ENCODE measurements around the gene BAZ2B.

BAZ2B gene

DNA sequence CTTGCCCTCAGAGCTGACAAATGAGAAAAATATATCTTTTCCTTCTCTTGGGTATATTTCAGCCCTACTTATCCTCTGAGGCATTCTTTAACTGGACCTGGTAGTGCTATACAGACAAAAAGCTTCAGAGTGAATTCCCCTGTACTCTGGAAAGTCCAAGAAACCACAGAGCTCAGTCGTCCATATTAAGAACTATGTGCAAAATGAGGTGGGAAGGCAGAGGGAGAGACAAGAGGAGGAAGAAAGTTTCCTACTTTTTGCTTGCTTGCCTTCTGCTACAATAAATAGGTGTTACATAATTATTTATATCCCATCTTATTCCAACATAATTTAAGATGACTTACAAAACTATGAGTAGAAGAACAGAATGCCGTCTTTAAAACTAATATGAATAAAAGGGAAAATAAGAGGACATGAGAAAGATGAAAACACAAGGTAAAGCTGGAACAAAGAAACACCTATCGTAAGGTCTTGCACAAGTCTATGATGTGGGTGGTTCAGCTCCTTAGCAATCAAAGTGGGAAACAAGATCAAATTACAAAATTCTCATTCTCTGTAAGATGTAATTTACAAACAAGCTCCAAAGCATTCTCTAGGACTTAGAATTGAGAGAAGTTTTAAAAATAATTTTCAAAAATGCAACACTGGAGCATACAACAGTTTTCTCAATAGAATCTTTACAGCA, 97.9 kb downstream of the BAZ2B start:
- peak; percentile 14 for DNase-seq

DNA sequence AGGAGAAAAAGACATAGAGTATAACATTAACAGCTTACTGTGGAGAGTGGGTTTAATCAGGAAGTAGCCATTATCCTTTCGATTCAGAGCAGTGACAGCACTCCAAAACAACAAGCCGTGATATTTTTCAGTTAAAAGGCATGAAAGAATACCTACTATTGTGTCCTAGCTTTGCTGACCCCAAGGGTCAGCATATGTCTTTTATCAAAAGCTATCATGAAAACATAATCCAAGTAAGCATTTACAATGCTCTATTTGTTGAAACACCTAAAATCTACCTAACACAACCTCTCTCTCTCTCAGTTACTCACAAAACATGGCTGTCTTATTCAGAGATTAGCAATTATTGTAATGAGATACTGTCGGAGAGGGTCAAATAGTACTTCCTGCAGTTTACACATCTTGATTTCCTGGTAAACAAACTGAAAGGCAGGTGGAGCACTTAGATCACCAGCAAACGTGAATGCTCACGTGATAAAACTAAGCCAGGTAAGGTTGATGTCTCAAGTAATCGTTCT, 100.0 kb downstream of the BAZ2B start:
- DNase-seq: peak; percentile 82

DNA sequence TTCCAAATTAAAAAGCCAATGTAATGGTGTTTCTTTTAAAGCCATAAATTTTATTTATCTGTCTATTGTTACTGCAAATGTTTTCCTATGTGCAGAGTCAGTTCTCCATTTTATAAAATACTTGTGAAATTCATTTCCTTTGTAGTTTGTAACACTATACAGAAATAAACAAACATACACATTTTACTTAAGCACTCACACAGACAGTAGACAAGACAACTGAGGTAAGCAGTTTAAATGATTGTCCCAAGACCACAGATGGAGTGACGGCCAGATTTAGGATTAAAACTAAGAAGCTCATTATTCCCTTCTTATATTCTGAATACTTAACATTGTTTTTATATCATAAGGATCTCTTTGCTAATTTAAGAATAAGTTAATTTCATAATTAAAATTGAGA, 100.9 kb downstream of the BAZ2B start:
- DNase-seq: peak; percentile 43

DNA sequence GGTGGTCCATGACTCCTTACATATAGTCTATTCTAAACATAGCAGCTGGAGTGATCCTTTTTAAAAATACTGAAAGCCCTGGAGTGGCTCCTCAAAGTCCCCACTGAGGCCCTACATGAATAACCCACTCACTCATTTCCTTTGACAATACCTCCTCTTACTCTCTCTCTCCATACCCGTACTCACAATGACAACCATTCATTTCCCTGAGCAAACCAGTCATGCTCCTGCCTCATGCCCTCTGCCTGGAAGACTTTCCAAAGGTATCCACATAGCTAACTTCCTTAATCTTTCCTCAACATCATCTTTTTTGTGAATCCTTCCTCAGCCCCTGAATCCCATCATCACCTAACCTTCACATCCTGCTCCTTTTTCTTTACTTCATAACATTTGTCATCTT, 102.6 kb downstream of the BAZ2B start:
- no peak for DNase-seq

DNA sequence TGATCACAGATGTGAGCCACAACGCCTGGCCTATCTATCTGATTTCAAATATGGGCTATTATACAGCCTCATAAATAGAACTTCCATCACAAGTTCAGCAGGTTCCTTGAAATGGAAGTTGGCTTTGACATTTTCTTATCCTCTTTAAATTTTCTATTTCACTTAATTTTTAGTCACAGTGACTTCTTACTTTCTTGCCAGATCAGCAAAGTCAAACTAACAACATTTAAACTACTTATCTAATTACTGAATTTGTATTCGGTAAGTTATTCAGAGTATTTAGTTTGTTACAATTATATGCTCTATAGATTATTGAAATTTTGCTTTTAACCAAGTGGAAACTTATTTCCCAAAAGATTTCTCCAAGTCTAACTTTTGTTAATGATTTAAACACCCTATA, 108.2 kb downstream of the BAZ2B start:
- no peak for DNase-seq

DNA sequence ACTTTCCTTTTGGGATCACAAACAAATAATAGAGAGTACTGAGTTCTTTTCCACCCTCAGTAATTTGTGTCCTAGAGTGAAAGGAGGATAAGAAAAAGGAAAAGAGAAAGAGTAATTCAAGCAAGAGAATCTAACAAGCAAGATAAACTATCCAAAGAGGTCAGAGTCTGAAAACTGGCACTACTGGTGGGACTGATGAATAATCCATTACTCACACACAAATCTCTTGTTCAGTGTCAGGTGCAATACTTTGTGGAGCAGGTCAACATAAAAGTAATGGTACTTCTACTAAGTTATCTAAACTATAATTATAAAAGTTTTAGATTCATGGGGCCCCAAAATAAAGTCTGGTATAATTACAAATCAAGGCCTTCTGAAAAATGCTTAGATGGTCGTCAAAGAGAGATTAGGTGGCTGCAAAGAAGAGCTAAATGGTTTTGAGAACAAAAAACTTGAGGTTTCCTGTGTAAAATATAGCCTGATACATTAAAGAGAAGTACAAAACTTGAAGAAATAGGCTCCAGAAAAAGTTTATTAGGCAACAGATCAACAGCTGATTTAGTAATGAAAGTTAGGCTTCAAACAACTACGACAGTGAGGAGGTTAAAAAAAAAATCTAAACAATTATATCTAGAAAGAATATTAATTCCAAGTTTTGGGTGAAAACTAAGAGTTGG, 109.4 kb downstream of the BAZ2B start:
- no peak for DNase-seq

DNA sequence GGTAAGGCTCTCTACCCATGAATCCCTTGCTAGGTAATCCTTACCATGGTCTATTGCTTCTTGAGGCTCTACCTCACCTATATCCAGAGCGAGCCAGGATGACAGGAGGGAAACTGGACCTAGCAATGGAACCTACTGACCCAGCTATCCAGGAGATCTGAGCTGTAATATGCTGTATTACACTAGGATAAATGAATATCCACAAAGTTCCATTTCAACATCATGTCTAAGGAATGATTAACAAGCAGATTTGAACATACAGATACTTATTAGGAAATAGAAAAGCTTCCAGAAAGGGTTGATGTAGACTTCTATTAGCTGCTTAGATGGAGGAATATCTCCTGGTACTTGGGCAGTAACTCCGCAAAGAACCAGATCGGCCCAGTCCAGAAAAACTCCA, 110.1 kb downstream of the BAZ2B start:
- no peak for DNase-seq

DNA sequence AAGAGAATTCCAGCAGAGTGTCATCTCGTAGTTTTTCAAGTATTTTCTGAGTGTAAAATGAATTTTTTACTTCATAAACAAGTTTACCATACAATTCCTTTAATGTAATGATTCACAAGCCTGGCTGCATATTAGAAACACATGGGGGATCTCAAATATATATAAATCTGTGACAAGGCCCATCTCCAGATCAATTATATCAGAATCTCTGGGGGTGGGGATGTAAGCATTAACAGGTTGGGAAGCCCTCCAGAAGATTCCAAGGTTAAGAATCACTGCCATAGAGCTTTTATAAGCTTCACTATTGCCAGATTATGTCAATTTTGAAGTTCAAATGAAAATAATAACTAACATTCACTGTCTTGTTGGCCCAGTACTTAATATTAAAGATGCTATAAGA, 111.2 kb downstream of the BAZ2B start:
- no peak for DNase-seq

DNA sequence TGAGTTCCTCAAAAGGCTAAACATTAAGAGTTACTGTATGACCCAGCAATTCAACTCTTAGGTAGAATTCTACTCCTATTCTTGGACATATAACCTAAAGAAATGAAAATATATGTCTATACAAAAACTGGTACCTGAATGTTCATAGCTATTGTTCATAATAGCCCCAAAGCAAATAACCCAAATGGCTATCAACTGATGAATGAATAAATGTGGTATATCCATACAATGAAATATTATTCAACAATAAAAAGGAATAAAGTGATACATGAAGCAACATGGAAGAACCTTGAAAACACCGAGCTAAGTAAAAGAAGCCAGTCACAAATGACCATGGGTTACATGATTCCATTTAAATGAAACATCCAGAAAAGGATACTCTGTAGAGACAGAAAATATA, 114.6 kb downstream of the BAZ2B start:
- no peak for DNase-seq

DNA sequence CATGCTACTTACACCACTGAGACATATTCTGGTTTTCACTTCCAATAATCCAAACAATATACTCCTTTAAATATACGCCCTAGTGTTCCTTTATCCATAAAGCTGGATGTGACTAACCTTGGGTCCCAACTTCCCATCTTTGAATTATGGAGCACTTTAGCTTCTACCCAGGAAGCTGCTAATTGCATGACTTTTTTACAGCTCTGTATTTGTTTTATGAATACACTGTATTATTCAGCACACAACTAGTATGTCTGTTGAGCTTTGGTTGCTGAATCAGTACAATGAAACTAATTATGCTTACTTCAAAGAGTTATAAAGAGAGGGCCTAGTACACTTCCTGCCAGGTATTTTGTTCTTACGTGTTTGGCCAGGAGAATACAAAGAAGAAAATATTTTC, 118.5 kb downstream of the BAZ2B start:
- no peak for DNase-seq

DNA sequence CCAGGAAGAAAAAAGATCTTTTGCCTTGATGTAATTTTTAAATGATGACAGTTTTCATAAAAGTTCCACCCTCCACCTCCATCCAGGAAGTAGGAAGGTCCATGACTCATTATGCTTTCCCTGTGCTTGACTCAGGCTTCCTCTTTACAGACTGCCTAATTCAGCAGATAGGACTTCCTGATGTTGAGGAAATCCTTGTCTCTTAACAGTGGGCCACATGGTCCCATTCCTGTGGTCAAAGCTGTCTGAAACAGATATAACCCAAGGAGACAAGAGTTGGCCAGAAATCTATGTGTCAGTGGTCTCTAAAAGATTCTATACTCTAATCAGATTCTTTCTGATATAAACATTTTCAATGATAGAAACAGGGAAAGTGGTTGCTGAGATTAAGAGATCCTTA, 119.1 kb downstream of the BAZ2B start:
- peak; percentile 90 for DNase-seq

DNA sequence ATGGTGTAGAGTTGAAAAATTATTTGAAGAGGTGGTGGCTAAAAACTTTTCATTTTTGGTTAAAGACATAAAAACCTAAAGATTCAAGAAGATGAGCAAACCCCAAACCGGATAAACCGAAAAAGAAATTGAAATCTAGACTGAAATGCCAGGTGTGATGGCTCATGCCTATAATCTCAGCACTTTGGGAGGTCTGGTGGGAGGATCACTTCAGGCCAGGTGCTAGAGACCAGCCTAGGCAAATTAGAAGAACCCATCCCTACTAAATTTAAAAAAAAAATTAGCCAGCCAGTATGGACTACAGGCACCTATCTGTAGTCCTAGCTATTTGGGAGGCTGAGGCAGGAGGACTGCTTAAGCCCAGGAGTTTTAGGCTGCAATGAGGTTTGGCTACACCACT, 126.9 kb downstream of the BAZ2B start:
- DNase-seq: no peak

DNA sequence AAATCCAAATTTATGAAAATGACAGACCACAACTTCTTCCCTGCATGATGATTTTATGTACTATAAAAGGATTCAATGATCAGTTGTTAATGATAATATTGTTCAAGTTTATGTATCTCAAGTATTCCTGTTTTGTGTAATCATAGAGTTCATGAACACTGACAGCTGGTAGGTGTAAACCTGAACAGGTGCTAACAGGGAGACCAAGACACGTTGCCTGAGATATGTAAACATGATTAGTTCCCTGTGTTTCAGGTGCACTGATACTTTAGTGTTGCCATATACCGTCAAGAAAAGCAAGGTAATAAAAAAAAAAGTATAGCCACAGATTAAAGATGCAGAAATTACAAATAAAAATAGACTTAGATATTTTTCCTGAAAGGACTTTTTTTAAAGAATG, 131.8 kb downstream of the BAZ2B start:
- no peak for DNase-seq

DNA sequence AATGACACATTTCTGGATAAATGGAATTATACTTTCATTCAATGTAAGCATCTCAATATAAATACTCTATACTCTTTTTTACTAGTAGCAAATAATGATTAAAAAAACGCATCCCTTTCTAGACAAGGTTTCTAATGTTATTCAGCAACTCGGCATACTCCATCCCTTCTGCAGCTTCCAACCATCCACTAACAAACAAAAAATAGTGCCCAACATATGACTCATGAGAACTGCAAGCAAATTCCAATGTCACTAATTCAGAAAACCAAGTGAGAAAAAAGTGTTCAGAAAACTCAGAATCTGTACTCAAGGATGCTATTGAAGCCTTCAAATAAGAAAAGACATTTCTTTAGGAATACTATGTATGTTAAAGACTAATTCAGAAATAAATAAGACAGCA, 140.0 kb downstream of the BAZ2B start:
- DNase-seq: no peak

DNA sequence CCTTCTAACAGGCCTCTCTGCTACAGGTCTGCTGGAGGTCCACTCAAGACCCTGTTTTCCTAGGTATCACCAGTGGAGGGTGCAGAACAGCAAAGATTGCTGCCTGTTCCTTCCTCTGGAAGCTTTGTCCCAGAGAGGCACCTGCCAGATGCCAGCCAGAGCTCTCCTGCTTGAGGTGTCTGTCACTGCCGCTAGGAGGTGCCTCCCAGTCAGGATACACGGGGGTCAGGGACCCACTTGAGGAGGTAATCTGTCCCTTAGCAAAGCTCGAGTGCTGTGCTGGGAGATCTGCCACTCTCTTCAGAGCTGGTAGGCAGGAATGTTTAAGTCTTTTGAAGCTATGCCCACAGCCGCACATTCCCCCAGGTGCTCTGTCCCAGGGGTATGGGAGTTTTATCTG, 140.6 kb downstream of the BAZ2B start:
- DNase-seq: no peak

DNA sequence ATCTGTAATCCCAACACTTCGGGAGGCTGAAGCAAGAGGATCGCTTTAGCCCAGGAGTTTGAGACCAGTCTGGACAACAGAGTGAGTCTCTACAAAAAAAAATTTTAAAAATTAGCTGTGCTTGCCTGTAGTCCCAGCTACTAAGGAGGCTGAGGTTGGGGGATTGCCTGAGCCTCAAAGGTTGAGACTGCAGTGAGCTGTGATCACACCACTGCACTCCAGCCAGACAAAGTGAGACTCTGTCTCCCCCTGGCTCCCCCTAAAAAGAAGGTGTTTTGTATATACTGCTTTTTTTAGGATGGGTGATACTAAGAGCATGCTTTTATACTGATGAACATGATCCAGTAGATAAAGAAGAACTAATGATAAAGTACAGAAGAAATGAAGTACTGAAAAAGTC, 145.0 kb downstream of the BAZ2B start:
- no peak for DNase-seq

DNA sequence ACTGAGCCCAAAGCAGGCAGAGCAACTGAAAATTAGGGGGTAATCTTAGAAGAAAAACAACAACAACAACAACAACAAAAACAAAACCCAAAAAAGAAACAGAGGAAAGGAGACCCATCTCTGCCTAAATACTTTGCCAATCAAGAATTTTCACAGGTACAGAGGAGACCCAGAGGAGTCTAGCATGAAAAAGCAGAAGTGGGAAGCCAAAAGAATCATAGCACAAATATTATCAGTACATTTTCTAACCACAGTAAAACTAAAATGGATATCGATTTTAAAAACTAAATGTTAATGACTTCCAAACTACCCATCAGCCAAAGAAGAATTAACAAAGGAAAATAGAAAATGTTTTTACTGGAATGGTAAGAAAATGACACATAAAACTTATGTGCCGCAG, 148.1 kb downstream of the BAZ2B start:
- DNase-seq: no peak

DNA sequence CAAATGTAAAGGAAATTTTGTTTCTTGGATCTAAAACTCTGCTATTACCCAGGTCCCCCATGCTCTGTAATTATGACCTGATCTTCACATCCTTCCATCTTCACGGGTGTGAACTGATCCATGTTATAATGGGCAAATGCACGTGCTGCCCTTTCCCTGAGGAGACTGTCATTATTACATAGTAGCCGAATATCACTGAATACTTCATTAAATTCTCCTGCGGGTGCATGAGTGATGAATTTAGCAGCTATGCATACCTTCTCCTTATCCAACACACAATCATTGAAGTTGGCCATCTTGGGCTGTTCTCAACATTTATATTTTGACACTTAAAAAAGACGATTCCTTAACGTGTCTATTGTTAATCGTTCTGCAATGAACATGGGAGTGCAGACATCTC, 153.4 kb downstream of the BAZ2B start:
- no peak for DNase-seq

DNA sequence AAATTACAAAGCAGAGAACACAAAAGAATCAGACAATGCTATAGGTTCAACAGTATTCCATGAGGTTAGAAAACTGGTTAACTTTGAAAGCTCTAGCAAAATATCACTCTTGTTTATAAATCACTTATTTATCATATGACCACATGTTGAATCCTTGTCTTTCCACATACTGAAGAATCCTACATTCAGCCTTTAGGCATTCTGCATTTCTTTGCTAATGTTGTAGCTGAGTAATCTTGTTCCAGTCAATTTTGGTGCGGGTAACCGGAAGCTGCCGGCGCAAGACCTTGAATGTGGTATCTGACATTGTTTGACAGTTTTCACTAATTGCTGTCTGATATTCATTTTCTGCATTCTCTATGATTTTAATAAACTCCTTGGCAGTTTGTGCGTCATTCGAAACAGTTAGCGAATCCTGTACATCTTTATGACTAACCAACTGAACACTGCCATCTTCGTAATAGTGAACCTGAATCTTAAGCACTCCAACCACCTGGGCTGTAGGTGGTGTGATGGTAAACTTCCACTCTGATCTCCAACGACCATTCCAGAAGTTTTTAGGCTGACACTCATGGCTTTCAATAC, 154.1 kb downstream of the BAZ2B start:
- no peak for DNase-seq

DNA sequence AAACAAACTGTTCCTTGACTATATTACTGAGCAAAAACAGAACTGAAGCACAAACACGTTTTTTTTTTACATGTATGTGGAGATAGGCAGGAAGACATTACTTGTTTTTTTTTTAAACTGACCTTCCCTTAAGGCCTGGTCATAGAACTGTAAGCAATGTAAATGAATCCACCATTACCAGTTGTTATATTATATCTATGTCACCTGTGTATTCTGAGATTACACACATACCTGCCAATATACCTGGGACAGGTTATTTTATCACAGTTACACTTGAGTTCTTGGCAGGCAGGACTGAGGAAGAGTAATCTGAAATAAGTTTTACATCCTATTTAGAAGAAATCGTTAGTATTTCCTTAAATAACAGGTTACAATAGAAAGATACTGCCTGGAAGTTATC, 155.3 kb downstream of the BAZ2B start:
- DNase-seq: no peak

DNA sequence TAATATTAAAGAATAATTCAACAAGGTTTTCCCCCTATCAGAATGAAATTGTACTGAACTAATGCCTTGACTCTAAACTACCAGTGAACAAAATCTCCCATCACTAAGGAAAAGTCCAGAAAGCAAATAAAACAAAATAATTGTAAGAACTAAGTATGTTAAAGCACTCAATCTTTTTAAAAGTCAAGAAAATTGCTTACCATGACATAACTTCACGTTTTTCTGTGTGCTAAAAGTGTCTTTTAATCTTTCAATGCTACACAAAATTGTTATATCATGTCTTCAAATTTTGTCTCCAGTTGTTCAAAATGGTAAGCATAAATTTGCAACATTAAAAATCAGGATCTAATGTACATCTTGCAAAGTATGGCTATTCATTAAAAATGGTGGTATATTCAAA, 156.1 kb downstream of the BAZ2B start:
- DNase-seq: no peak

DNA sequence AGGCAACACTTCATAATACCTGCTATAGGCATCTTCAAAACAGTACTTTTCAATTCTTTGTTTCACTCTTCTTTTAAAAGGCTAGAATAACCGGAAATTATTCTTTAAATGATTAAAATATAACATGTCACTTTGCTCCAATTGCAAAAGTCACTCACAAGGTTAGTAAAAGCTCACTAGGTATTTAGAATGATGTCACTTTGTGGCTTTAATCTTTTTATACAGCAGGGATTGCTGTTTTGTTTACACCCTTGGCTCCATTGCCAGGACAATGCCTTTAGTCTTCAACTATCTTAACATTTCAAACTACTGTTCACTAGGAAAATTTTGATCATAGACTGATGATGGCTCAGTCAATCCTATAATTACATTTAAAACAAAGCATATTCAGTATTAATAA, 157.1 kb downstream of the BAZ2B start:
- peak; percentile 5 for DNase-seq

DNA sequence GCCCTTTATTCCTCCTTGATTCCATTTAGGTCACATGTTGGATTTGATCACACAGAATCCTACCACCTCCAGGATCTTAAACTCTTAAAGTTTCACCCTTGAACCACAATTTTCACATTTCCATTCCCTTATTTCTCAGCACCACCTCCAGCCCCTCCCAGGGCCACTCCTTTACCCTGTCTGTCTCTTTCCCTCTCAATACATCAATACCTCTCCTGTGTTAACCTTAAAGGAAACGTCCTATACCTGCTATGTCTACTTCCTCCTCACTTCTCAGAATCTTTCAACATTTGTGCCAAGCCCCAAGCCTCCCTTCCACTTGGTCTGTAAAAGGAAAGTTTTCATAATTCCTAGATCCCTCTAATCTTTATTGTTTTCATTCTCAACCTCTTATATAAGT, 158.8 kb downstream of the BAZ2B start:
- DNase-seq: peak; percentile 16
